Tibial artery (tissue), 4 donors: ENCODE results near the gene ZNF621.
A peak's percentile ranks its signal among the peaks of the same experiment; 100 is the strongest.

Experiments
- DNase-seq, 2 donors: peaks; one replicate each; pipeline ENCODE4 v3.0.0-alpha.2; 2019
- H3K27ac ChIP-seq, 2 donors: fragments of 200-600 bp; sonication (generic) in 1 of 2; 1 replicate in 1 of 2; 2 replicates in 1 of 2; pipeline ENCODE4 v1.5.1; 2018 to 2019; ENCODE audit warnings: mild to moderate bottlenecking in 1 of 2
- H3K27me3 ChIP-seq, 2 donors: fragments of 200-600 bp; sonication (generic) in 1 of 2; one replicate each; pipeline versions ENCODE4 v1.5.1 to v1.6.0; 2016 to 2019
- H3K36me3 ChIP-seq, 3 donors: fragments of 200-600 bp; sonication (generic) in 2 of 3; one replicate each; pipeline ENCODE4 v1.5.1; 2016 to 2019; ENCODE audit warnings: mild to moderate bottlenecking in 2 of 3
- H3K4me1 ChIP-seq, 4 donors: fragments of 200-600 bp; sonication (generic) in 2 of 4; 1 replicate in 3 of 4; 2 replicates in 1 of 4; pipeline ENCODE4 v1.5.1; 2016 to 2019
- H3K4me3 ChIP-seq, 2 donors: fragments of 200-600 bp; sonication (generic) in 1 of 2; 1 replicate in 1 of 2; 2 replicates in 1 of 2; pipeline ENCODE4 v1.5.1; 2018 to 2019; ENCODE audit warnings: mild to moderate bottlenecking in 2 of 2
- H3K9me3 ChIP-seq, 3 donors: fragments of 200-600 bp; sonication (generic) in 1 of 3; one replicate each; pipeline ENCODE4 v1.5.1; 2016 to 2019
- intact Hi-C: fragments of 100-400 bp; cut with DNase I; formaldehyde crosslinking; loops from one replicate; pipeline ENCODE4 v1.15.0; 2023; ENCODE audit warnings: low total_unique reads
- TF ChIP-seq, protein P1 (sequence below), 2 experiments: fragments of 200-600 bp in 1 of 2; fragments of 450-650 bp in 1 of 2; IDR thresholded peaks; one replicate each; pipeline ENCODE4 v1.5.1; 2017 to 2019; ENCODE audit warnings: antibody characterized with exemption in 2 of 2, mild to moderate bottlenecking in 1 of 2, moderate library complexity in 1 of 2

ZNF621 gene

DNA sequence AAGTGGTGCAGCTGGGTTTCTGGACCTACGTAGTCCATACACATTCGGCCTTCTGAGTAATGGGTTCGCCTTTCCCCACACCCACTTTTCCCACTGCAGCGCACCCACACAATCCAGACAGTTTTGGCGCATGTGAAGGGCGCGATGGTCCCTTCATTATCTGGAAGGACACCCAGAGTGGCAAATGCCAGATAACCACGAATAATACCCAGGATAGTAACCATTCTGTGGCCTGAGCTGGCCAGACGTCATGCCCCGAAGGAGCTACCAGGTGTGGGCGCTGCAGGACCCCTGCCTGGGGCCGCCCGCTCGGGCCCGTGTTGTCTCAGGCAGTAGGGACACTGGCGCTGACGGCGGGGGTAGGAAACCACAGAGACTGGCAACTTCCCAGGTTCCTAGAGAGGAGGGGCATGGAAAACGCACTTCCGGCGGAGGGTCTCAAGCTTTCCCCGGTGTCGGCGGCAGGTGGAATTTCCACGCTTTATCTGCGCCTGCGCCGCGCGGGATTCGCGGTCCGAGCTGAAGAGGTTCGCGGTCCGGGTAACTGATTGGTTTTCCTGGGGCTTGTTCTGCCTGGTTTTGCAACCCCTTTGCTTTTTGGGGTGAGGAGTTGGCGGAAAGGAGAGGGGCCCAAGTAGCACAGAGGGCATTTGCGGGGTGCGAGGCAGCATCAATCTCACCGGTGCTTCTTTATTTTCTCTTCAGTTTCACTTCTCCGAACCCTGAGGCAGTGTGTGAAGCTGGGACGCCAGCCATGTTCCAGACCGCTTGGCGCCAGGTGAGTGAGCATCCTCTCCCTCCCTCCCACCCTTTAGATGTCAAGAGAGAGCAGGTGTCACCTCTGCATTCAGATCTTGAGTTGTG lies 18.9 kb upstream of the ZNF621 start, which contains the start of gene ZNF620:
TSS of gene ZNF620 (plus strand) at position 441 of the 864 bp plus-strand sequence. CDS start at position 755, 314 bp downstream.
- Histone ChIP-seq H3K4me1 (peaks cover 0 to 23% (median 12%) of the 10 kb centered on the region in 4 donors), H3K27ac (peak within 1 kb of the TSS; percentile 86 to 88), H3K36me3 (peaks cover 10 to 25% (median 13%) of the 10 kb centered on the region in 3 donors), H3K4me3 (peak within 1 kb of the TSS; percentile 61), H3K9me3 (no peaks in the 10 kb centered on the region), H3K27me3 (no peaks in the 10 kb centered on the region)
- TF ChIP-seq, protein P1, sequence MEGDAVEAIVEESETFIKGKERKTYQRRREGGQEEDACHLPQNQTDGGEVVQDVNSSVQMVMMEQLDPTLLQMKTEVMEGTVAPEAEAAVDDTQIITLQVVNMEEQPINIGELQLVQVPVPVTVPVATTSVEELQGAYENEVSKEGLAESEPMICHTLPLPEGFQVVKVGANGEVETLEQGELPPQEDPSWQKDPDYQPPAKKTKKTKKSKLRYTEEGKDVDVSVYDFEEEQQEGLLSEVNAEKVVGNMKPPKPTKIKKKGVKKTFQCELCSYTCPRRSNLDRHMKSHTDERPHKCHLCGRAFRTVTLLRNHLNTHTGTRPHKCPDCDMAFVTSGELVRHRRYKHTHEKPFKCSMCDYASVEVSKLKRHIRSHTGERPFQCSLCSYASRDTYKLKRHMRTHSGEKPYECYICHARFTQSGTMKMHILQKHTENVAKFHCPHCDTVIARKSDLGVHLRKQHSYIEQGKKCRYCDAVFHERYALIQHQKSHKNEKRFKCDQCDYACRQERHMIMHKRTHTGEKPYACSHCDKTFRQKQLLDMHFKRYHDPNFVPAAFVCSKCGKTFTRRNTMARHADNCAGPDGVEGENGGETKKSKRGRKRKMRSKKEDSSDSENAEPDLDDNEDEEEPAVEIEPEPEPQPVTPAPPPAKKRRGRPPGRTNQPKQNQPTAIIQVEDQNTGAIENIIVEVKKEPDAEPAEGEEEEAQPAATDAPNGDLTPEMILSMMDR (IDR thresholded peaks at IDR 0.05): no peak
- intact Hi-C loops: no loop called here
- peak; percentile 73 to 90 for DNase-seq

DNA sequence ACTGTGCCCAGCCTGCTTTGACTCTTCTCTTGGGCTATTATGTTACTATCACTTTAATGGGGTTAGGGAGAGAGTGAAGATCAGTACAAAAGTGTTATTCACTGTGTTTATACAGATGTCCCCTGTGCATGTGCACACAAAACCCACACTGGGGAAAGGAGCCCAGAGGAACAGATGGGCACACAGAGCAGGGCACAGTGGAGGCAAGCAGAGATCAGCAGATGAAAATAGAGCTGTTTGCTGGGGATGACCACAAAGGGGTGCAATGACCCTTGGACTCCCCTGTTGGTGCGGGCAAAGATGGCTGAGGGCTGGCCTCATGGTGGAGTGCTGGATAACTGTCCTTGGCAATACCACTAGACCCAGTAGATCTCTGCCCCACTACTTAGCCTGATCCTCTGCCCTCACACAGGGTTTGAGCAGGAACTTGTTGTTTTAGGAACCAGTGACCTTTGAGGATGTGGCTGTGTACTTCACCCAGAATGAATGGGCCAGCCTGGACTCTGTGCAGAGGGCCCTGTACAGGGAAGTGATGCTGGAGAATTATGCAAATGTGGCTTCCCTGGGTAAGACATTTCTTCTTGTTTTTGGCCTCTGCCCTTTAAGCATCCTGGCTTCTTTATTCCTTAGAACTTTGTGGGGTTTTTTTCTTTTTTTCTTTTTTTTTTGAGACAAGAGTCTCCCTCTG lies 13.6 kb upstream of the ZNF621 start:
- TF ChIP-seq, protein P1 (IDR thresholded peaks at IDR 0.05): no peak
- Histone ChIP-seq H3K27ac (no peak overlapping the region), H3K36me3 (peaks cover 52 to 72% (median 56%) of the 10 kb centered on the region in 3 donors), H3K27me3 (no peaks in the 10 kb centered on the region), H3K4me3 (no peak overlapping the region), H3K9me3 (no peaks in the 10 kb centered on the region), H3K4me1 (peaks cover 0 to 6% (median 0%) of the 10 kb centered on the region in 4 donors)
- DNase-seq: no peak
- intact Hi-C loops: no loop called here

DNA sequence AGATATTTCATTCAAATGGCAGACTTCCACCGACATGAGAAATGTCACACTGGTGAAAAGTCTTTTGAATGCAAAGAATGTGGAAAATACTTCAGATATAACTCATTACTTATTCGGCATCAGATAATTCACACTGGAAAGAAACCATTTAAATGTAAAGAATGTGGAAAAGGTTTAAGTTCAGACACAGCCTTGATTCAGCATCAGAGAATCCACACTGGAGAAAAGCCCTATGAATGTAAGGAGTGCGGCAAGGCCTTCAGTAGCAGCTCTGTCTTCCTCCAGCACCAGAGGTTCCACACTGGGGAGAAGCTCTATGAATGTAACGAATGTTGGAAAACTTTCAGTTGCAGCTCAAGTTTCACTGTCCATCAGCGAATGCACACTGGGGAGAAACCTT lies 8.6 kb upstream of the ZNF621 start:
- Histone ChIP-seq H3K27me3 (no peaks in the 10 kb centered on the region), H3K27ac (no peak overlapping the region), H3K4me3 (no peak overlapping the region), H3K4me1 (no peaks in the 10 kb centered on the region), H3K36me3 (peaks cover 45 to 55% (median 52%) of the 10 kb centered on the region in 3 donors), H3K9me3 (no peaks in the 10 kb centered on the region)
- TF ChIP-seq, protein P1 (IDR thresholded peaks at IDR 0.05): no peak
- intact Hi-C loops: no loop called here
- no peak for DNase-seq

DNA sequence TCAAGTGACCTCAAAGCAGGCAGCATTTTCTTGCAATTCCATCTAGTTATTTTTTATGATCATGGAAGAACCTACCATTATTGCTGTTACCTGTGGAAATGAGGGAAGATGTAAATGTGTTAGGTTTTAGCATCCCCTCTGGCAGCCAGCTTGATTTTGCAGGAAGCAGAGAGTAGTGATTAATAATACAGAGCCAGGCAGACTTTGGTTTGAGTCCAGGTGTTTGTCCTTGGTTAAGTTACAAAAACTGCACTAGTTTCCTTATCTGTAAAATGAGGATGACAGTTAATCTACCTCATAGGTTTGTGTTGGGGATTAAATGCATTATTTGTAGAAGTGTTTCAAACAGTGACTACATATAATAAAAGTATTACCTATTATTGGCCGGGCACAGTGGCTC lies 6.7 kb upstream of the ZNF621 start:
- TF ChIP-seq, protein P1 (IDR thresholded peaks at IDR 0.05): no peak
- H3K27me3 ChIP-seq: no peaks in the 10 kb centered on the region
- no peaks in the 10 kb centered on the region for H3K9me3 ChIP-seq
- no peak overlapping the region for H3K27ac ChIP-seq
- H3K4me3 ChIP-seq: no peak overlapping the region
- peaks cover 29 to 37% (median 36%) of the 10 kb centered on the region in 3 donors for H3K36me3 ChIP-seq
- no peaks in the 10 kb centered on the region for H3K4me1 ChIP-seq
- intact Hi-C loops: no loop called here
- no peak for DNase-seq

DNA sequence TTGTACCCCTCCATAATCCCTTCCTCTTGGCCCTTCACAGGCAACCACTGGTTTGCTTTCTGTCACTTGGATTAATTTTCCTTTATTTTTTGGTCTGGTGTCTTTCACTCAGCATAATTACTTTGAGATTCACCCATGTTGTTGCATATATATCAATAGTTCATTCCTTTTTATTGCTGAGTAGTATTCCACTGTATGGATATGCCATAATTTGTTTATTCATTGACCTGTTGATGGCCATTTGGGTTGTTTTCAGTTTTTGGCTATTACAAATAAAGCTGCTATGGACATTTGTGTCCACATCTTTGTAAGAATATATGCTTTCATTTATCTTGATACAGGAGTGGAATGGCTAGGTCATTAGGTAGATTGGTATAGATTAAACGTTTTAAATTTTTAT lies 5.9 kb upstream of the ZNF621 start:
- H3K27ac ChIP-seq: no peak overlapping the region
- intact Hi-C loops: no loop called here

More for the DNA sequence above, 5.9 kb upstream of the ZNF621 start:
- Histone ChIP-seq H3K9me3 (no peaks in the 10 kb centered on the region), H3K4me3 (no peak overlapping the region), H3K4me1 (peaks cover 0 to 3% (median 0%) of the 10 kb centered on the region in 4 donors), H3K36me3 (peaks cover 26 to 34% (median 34%) of the 10 kb centered on the region in 3 donors), H3K27me3 (no peaks in the 10 kb centered on the region)
- no peak for DNase-seq
- TF ChIP-seq, protein P1 (IDR thresholded peaks at IDR 0.05): no peak
